AML-193 (cell line): ENCODE measurements around the gene MMP20.
A peak's percentile ranks its signal among the peaks of the same experiment; 100 is the strongest.
"Not testable (repeated sequence)": the region's sequence is repeated elsewhere in the genome, so short reads cannot be mapped to it uniquely, and the experiment has no call there.

Experiments used
- DNase-seq, 2 experiments: peaks; one replicate each; lab custom pipeline; 2025; lab: John Stamatoyannopoulos, UW

Gene MMP20, protein sequence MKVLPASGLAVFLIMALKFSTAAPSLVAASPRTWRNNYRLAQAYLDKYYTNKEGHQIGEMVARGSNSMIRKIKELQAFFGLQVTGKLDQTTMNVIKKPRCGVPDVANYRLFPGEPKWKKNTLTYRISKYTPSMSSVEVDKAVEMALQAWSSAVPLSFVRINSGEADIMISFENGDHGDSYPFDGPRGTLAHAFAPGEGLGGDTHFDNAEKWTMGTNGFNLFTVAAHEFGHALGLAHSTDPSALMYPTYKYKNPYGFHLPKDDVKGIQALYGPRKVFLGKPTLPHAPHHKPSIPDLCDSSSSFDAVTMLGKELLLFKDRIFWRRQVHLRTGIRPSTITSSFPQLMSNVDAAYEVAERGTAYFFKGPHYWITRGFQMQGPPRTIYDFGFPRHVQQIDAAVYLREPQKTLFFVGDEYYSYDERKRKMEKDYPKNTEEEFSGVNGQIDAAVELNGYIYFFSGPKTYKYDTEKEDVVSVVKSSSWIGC

DNA sequence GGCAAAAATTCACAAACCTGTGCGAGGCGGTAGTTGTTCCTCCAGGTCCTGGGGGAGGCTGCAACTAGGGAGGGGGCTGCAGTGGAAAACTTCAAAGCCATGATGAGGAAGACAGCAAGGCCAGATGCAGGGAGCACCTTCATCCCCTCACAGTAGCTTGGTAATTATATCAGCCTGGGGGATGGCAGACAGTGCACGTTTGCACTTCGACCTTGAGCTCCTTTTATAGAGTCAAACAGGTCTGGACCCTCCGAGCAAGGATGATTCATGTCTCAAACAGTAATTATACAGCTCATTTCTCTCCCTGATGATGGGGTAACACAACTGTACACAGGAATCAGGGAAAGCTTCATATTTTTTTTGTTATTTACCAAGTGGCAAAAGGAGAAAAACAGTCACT, at the start of gene MMP20:
Gene MMP20 (minus strand): TSS at position 156 of the 400 bp plus-strand sequence. CDS start 13 bp downstream, at position 143.
- no peak for DNase-seq

DNA sequence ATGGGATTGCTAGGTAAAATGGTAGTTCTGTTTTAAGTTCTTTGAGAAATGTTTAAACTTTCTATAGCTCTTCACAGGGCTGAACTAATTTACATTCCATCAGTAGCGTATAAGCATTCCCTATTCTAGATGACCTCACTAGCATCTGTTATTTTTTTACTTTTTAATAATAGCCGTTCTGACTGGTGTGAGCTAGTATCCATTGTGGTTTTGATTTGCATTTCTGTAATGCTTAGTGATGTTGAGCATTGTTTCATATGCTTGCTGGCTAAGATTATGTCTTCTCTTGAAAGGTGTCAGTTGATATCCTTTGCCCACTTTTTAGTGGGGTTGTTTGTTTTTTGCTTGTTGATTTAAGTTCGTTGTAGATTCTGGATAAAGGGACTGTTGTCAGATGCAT, 44.5 kb upstream of the MMP20 start:
- DNase-seq, result no peak

DNA sequence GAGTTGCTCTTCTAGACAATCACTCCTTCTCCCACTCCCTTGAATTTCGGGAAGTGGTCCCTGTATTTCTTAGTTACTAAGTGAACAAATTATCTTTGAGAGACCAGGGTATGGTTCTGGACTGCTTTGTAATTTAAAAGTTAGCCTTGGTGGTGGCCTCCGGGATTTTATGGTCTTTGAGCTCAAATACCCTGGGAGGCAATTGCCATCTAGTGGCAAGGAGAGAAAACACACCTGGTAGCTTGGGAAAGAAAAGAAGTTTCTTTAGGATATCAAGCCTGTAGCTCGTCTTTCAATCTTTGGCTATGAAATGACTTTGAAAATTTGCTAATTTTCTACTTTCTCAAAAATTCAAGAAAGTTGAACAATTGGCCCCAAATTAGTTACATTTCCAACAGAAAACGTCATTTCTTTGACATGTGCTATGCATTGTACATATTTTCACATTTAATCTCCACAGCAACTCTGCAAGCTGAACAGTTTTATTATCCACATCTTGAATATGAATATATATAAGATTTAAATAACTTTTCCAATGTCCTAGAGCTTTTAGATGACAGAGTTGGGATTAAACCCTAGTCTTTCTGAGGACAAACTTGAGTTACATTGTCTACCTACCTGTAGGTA, 41.3 kb upstream of the MMP20 start:
- peak; percentile 47 to 70 for DNase-seq

DNA sequence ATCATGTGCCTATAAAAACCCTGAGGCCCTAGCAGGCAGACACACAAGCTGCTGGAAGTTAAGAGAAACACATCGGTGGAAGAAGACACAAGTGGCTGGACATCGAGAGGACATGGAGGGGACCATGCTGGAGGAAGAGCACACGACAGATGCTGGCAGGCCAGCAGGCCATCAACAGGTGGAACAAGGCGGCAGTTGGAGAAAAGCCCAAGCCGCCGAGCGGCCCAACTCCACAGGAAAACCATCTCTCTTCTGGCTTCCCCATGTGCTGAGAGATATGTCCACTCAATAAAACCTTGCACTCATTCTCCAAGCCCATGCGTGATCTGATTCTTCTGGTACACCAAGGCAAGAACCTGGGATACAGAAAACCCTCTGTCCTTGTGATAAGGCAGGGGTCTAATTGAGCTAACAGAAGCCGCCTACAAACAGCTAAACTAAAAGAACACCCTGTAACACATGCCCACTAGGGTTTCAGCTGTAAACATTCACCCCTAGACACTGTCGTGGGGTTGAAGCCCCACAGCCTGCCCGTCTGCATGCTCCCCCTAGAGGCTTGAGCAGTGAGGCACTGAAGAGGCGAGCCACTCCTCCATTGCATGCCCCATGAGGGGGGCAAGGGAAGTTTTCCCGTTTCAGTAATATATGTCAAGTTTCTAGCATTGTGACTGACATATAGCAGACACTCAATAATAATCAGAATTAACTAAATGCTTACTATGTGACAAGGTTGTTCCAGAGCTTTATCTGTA, 39.0 kb upstream of the MMP20 start:
- DNase-seq, result peak in 1 of 2 experiments; percentile 13

DNA sequence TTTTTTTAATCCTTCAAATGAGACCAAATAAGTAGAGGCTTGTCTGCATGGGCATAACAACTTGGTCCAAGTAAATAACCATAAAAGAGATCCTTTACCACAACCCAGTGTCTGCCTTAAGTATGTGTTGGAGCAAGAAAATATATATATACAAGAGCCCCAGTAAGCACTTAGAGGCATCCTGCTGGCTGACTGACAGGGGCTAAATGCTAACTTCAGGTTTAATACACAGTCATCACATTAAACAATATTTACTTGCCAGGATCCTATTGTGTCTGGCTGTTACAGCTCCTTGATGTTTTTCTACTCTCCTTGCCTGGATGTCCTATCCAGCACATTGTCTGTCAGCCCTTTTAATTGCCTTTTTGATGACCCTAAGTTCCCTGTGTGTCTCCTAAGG, 37.5 kb upstream of the MMP20 start:
- DNase-seq, result no peak

DNA sequence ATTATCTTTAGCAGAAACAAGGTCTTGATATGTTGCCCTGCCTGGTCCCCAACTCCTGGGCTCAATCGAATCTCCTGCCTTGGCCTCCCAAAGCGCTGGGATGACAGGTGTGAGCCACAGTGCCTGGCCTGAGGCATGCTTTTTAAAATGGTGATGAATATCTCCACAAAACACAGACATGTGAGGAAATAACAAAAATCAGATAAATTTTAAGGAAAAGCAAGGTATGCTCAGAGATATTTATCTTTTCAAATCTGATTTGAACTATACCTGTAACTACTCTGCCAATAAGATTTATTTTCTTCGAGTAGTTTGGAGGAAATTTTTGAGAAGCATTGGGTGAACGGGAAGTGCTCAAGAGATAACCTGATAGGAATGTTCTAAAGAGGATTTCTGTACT, 35.9 kb upstream of the MMP20 start:
- no peak for DNase-seq

DNA sequence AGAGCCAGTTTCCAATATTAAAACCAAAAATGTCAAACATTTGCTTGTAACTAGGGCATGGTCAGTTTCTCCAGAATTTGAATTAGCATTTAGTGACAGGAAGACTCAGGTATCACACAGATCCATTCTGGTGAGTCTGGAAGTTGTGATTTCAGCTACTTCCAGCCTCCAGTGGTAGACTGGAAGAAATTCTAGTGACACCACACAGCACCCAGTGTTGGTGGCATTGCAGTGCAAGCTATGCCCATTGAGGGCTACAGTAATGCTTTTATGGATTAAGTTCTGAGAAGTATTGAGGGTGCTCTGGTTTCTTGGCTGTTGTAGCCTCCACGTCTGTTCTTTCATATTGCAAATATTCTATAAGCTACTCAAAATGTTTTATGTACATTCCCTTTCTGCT, 31.4 kb upstream of the MMP20 start:
- no peak for DNase-seq

DNA sequence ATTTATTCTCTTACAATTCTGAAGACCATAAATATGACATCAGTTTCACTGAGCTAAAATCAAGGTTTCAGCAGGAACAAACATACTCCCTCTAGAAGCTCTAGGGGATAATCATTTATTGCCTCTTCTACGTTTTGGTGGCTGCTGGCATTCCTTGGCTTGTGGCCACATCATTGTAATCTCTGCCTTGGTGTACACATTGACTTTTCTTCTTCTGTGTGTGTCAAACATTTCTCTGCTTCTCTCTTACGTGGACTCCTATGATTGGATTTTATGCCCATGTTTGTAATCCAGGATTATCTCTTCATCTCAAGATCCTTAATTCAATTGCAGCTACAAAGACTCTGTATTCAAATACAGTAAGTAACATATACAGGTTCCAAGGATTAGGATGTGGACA, 30.4 kb upstream of the MMP20 start:
- no peak for DNase-seq

DNA sequence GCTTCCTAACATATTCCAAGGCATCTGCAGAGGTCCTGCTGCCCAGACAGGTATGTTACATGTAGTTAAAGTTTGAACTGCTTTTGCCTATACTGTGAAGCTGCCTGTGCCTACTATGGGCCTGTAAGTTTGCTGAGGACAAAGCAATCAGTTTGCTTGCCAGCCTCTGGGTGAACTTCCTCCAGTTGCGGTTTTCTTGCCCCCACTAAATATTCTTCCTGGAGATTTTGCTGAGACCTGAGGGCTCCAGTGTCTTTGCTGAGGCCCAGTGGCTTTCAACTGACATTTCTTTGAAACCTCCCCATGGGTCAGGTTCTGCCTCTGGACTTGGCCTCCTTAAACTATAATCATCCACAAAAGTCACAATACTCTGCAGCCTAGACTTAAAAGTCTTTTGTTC, 29.6 kb upstream of the MMP20 start:
- DNase-seq, result no peak

DNA sequence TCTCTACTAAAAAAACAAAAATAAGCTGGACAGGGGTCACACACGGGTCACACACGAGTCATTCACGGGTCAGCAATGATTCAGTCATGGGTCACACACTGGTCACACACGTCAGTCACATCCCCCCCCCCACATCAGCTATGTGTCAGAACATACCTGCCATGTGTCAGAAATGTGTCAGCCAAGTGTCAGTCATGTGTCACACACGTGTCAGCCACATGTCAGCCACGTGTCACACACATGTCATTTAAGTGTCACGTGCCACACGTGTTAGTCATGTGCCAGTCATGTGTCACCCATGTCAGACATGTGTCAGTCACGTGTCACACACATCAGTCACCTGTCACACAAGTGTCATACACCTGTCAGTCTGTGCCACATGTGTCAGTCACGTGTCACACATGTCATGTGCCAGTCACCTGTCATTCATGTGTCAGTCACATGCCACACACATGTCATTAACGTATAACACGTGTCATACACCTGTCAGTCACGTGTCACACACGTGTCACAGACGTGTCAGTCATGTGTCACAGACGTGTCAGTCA, 28.7 kb upstream of the MMP20 start:
- no peak for DNase-seq

DNA sequence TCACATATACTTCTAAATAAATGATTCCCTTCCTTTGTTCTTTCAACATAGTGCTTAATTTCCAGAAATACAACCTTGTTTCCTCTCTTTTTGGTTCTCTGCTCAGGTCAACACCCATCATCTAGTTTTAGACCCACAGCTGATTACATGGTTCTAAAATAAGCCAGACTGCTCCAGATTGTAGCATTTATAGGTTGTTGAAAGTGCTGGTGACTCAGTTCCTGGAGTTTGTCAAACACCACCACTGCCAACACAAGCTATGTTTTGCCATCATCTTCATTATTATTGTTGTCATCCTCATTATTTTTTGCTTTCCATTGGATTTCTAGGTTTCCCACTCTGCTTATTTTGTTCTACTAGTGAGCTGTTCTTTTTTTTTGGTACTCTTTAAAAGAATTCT, 22.3 kb upstream of the MMP20 start:
- no peak for DNase-seq

DNA sequence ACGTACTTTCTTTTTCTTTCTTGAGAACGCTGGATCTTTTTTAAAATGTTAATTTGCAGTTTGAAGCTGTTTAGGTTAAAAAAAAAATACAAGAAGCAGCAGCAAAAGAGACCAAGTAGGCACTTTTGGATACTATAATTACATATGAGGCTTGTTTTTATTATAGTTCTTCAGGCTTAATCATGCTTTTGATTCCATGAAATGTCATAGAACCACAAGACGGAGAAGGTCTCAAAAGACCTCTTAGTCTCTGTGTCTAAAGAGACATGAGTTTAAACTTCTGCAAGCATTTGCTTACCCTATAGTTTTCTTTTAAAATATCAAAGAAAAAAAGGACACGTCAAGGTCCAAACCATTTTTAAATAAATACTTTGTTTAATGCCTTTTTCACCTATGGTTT, 18.8 kb upstream of the MMP20 start:
- no peak for DNase-seq

DNA sequence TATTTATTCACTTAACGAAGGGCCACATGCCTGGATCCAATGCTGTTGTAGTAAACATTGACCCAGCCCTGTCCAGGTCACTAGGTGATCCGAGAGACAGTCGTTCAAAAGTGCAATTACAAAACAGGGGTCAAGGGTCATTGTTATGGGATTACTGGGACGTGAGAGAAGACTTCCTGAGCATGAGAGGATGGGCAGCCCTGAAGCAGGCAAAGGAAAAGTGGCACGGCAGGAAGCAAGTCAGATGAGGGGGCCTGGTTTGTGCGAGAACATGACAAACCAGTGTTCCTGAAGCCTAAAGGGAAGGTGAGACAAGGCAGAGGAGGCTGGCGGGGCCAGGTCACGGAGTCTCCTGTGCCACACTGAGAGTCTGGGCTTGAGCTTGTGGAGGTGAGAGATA, 15.8 kb upstream of the MMP20 start:
- no peak for DNase-seq

DNA sequence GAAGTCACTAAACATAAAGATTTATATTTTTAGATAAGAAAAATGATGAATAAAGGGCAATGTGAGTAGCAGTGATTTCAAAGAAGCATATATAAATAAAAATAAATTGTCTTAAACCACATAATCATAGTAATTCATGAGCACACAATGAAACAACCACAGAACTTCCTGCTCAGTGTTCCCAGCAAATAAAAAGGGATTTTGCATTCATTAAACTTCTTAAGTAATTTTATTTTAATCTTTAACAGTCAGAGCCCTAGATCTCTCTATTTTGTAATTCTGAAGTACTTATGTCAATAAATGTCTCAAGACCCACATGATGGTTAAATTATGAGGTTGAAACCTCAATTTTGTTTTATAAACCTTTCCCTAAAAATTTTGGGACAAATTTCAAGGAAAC, 14.5 kb upstream of the MMP20 start:
- no peak for DNase-seq

DNA sequence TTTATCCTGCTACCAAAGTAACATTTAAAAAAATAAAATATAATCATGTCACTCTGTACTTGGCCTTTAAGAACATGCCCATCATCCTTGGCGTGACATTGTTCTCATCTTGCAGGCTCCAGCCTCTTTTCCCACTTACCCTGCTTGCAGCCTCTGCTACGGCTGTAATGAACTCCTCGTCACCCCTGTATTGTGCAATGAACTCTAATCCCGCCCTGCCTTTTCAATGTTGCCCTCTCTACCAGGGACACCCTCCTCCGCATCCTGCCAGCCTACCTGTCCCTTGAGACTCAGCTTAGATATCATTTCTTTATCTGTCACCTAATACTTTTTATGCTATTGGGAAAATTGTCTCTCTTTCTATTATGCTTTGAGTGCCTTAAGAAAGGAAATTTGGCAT, 12.6 kb upstream of the MMP20 start:
- no peak for DNase-seq

DNA sequence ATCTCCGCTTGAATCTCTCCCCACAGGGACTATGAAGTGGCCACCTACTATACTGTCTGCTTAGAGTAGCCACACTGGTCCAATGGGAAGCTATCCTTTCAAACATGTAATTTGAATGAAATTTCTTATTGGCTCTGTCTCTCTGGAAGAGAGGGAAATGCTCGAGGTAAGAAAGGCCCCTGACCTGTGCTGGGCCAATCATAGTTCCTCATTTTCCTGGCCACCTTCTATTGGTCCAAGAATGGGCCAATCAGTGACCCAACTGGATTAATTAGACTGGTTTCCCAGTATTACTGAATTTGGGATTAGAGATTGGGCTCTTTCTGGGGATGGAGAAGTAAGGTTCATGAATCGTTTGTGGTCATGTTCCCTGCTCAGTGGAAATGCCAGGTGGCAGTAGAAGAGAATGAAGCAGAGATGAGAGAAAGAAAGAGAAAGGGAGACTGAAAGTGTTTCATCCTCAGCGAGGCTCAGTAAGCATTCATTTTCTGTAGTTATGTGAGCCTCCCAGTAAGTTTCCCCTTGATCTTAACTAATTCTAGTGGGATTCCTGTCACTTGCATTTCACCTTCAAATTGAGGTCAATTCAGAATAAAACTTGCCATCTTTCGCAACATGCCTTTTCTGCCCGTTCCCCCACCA, 8.4 kb upstream of the MMP20 start:
- DNase-seq, result no peak

DNA sequence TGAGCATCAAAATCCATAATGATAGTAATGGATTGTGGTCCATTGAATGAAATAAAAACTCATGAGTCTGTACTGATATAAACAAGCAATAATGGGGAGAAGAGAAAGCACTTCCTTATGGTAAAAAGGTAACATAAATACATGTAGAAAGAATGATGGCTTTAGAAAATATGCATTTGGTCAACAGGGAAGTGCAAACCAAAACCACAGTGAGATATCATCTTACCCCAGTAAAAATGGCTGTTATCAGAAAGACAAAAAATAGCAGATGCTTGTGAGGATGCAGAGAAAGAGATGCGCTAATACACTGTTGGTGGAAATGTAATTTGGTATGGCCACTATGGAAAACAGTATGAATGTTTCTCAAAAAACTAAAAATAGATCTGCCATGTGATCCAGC, 6.9 kb upstream of the MMP20 start:
- no peak for DNase-seq

DNA sequence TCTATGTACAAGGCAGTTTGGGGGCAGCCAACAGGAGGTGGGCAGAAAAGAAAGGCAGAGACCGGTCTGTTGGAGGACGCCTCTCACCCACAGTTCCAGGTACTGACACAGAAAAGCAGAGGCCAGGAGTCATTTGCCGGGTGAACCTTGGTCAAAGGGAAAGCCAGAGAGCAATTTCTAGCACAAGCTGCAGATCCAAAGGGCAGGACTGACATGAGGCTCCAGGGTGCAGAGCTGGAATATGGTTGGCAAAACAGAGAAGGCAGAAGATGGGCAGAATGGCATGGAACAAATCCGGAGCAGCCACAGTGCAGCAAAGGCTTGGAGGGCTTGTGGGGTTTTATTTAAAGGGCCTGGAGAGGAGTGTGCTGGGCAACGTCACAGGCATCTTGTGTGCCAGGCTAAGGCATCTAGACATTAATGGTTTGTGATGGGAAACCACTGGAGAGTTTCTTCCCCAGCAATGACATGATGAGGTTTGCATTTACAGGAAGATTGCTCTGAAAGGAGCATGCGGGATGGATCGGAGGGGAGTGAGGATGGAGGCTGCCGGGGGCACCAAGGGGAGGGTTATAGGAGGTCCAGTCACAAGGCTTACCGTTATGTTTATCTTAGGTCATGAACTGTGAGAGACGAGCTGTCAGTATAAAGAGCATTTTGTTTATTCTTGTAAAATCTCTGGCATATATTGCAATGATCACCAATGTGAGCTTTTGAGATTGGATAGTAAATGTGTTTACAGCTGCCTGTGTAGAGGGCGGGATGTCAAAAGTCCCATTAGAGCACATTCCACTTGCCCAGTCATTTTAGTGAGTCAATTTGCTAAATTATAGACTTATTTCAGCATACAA, 5.7 kb upstream of the MMP20 start:
- no peak for DNase-seq

DNA sequence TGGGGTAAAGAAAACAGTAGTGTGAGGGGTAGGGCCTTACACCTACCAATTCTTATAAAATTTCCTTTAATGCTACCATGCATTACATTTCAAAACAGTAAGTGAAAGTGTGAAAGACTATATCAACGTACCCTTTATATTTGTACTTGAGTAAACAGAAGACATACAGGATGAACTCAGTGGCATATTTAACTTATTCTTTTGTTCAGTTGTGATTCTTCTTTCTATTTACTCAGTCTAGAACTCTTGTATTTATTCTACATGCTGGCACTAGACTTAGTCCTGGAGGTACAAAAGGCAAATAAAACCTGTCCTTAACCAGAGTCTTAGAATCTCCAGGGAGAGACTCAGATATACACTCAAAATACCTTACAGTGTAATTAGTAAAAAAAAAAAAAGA, 4.8 kb upstream of the MMP20 start:
- not testable (repeated sequence) for DNase-seq

DNA sequence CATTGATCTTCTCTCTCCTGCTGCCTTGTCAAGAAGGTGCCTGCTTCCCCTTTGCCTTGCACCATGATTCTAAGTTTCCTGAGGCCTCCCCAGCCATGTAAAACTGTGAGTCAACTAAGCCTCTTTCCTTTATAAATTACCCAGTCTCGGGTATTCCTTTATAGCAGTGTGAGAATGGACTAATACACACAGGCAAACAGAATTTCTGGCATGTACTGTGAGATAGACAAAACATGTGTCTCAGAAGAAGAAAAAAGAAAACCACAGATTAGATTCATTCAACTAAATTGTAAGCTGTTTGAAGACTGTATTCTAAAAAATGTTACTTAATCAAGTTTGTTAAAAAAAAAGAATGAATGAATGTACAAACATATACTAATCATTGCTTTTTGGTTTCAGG, 1.5 kb upstream of the MMP20 start:
- DNase-seq, result no peak

DNA sequence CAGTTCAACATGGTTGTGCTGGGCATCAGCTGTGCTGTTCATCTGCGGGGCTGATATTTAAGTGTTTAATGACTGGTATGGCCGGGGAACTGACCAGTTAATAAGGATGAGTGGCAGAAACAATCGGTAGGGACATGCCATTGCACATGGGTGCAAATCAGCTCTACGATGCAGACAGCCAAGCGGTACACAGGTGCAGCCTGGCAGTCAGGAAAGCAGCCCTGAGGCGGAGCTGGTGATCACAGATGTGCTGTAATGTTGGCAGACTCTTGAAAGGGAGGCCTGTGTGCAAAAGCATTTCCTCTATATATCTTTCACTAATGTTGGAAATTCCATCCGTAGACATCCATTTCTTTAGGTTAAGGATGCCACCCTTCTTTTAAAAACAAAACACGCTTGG, 1.1 kb downstream of the MMP20 start:
- no peak for DNase-seq
